H9 (cell line): ENCODE results near the gene CCDC102A. TPM values are rescaled to one million over a fixed set of nuclear protein-coding genes. Genes with fewer than 3 reads are reported as not detected.

Source experiments
- DNase-seq: peaks from one replicate; pipeline ENCODE4 v3.0.0-alpha.2; 2017
- H2AFZ ChIP-seq: one replicate; pipeline ENCODE4 v1.6.1; 2013; ENCODE audit warnings: mild to moderate bottlenecking, low read length, control low read depth, moderate library complexity
- H2AK5ac ChIP-seq: 2 replicates; pipeline ENCODE4 v1.6.1; 2013; ENCODE audit warnings: low read length, control low read depth, mixed read lengths; ENCODE audit not compliant: insufficient read length
- H2BK120ac ChIP-seq: one replicate; pipeline ENCODE4 v1.6.1; 2013; ENCODE audit warnings: low read depth, mild to moderate bottlenecking, low read length, control low read depth, inconsistent platforms; ENCODE audit not compliant: poor library complexity, severe bottlenecking
- H2BK12ac ChIP-seq: 2 replicates; pipeline ENCODE4 v1.6.1; 2013; ENCODE audit warnings: low read length, control low read depth, mixed read lengths, low read depth; ENCODE audit not compliant: insufficient read length
- H2BK15ac ChIP-seq: 2 replicates; pipeline ENCODE4 v1.6.1; 2013; ENCODE audit warnings: low read depth, low read length, control low read depth
- H2BK20ac ChIP-seq: one replicate; pipeline ENCODE4 v1.6.1; 2013; ENCODE audit warnings: low read depth, mild to moderate bottlenecking, low read length, control low read depth, inconsistent platforms; ENCODE audit not compliant: poor library complexity, severe bottlenecking
- H2BK5ac ChIP-seq: 2 replicates; pipeline ENCODE4 v1.6.1; 2013; ENCODE audit warnings: low read length, control low read depth, mixed read lengths; ENCODE audit not compliant: insufficient read length
- H3K14ac ChIP-seq: 2 replicates; pipeline ENCODE4 v1.6.1; 2013; ENCODE audit warnings: low read length, control low read depth; ENCODE audit not compliant: insufficient read depth
- H3K18ac ChIP-seq: 2 replicates; pipeline ENCODE4 v1.6.1; 2013; ENCODE audit warnings: low read depth, mild to moderate bottlenecking, mixed read lengths, low read length, control low read depth; ENCODE audit not compliant: insufficient read length
- H3K23ac ChIP-seq: 2 replicates; pipeline ENCODE4 v1.6.1; 2013; ENCODE audit warnings: low read length, control low read depth, mixed read lengths, low read depth; ENCODE audit not compliant: insufficient read length
- H3K23me2 ChIP-seq: 2 replicates; pipeline ENCODE4 v1.6.1; 2013; ENCODE audit warnings: low read depth, mild to moderate bottlenecking, mixed read lengths, low read length, control low read depth; ENCODE audit not compliant: insufficient read length, poor library complexity, severe bottlenecking
- H3K27ac ChIP-seq: 2 replicates; pipeline ENCODE4 v1.5.1; 2013; ENCODE audit warnings: low read length, control low read depth, mixed read lengths, low read depth; ENCODE audit not compliant: insufficient read length
- H3K27me3 ChIP-seq: 2 replicates; pipeline ENCODE4 v1.6.1; 2013; ENCODE audit warnings: low read length, control low read depth, inconsistent platforms; ENCODE audit not compliant: insufficient read depth
- H3K4ac ChIP-seq: 2 replicates; pipeline ENCODE4 v1.6.1; 2013; ENCODE audit warnings: low read depth, mild to moderate bottlenecking, control low read depth, inconsistent platforms, low read length, moderate library complexity
- H3K4me1 ChIP-seq: 2 replicates; pipeline ENCODE4 v1.6.1; 2013; ENCODE audit warnings: low read length, control low read depth, inconsistent platforms; ENCODE audit not compliant: insufficient read depth
- H3K4me2 ChIP-seq: 2 replicates; pipeline ENCODE4 v1.6.1; 2013; ENCODE audit warnings: low read length, control low read depth, mixed read lengths; ENCODE audit not compliant: insufficient read length, insufficient read depth
- H3K56ac ChIP-seq: 2 replicates; pipeline ENCODE4 v1.6.1; 2013; ENCODE audit warnings: low read depth, mild to moderate bottlenecking, mixed read lengths, low read length, control low read depth; ENCODE audit not compliant: insufficient read length
- H3K79me1 ChIP-seq: 2 replicates; pipeline ENCODE4 v1.6.1; 2013; ENCODE audit warnings: low read depth, mild to moderate bottlenecking, moderate library complexity, low read length, control low read depth, inconsistent platforms; ENCODE audit not compliant: insufficient read depth, poor library complexity, severe bottlenecking
- H3K79me2 ChIP-seq: 2 replicates; pipeline ENCODE4 v1.6.1; 2013; ENCODE audit warnings: low read length, control low read depth, inconsistent platforms; ENCODE audit not compliant: insufficient read depth
- H3K9ac ChIP-seq: 2 replicates; pipeline ENCODE4 v1.6.1; 2013; ENCODE audit warnings: low read length, control low read depth, mixed read lengths; ENCODE audit not compliant: insufficient read length; ENCODE audit errors: extremely low read depth
- H3K9me3 ChIP-seq: one replicate; pipeline ENCODE4 v1.6.1; 2013; ENCODE audit warnings: low read depth, low read length, inconsistent platforms; ENCODE audit not compliant: control insufficient read depth
- H3T11ph ChIP-seq: one replicate; pipeline ENCODE4 v1.6.1; 2013; ENCODE audit warnings: mild to moderate bottlenecking, low read length, control low read depth, inconsistent platforms
- H4K20me1 ChIP-seq: one replicate; pipeline ENCODE4 v1.6.1; 2013; ENCODE audit not compliant: control insufficient read depth, insufficient read length, insufficient read depth
- H4K5ac ChIP-seq: 2 replicates; pipeline ENCODE4 v1.6.1; 2013; ENCODE audit warnings: low read depth, mild to moderate bottlenecking, mixed read lengths, low read length, control low read depth; ENCODE audit not compliant: insufficient read length
- H4K8ac ChIP-seq: replicated peaks from 2 replicates; pipeline ENCODE4 v1.6.1; 2013; ENCODE audit warnings: low read length, control low read depth, mixed read lengths, low read depth; ENCODE audit not compliant: insufficient read length
- H4K91ac ChIP-seq: 2 replicates; pipeline ENCODE4 v1.6.1; 2013; ENCODE audit warnings: low read depth, mild to moderate bottlenecking, moderate library complexity, mixed read lengths, low read length, control low read depth; ENCODE audit not compliant: insufficient read length
- H3K27ac Mint-ChIP-seq, 3 experiments: 2 replicates in 2 of 3; 3 replicates in 1 of 3; pipeline ENCODE4 v1.8.0; 2020 to 2021; ENCODE audit warnings: mixed read lengths in 3 of 3, mild to moderate bottlenecking in 1 of 3, moderate library complexity in 1 of 3
- H3K27me3 Mint-ChIP-seq: 2 replicates; pipeline ENCODE4 v1.8.0; 2021; ENCODE audit warnings: low read depth, mild to moderate bottlenecking, moderate library complexity, mixed read lengths
- H3K36me3 Mint-ChIP-seq, 3 experiments: 2 replicates in 2 of 3; 3 replicates in 1 of 3; pipeline ENCODE4 v1.8.0; 2020 to 2021; ENCODE audit warnings: low read depth in 3 of 3, mixed read lengths in 3 of 3; ENCODE audit not compliant: insufficient read depth in 1 of 3
- H3K4me1 Mint-ChIP-seq, 2 experiments: 2 replicates each; pipeline ENCODE4 v1.8.0; 2020; ENCODE audit warnings: mixed read lengths in 2 of 2
- H3K4me3 Mint-ChIP-seq, 2 experiments: 2 replicates in 1 of 2; 3 replicates in 1 of 2; pipeline ENCODE4 v1.8.0; 2020 to 2021; ENCODE audit warnings: mild to moderate bottlenecking in 2 of 2, mixed read lengths in 2 of 2, moderate library complexity in 1 of 2
- H3K9me3 Mint-ChIP-seq, 2 experiments: 2 replicates in 1 of 2; 3 replicates in 1 of 2; pipeline ENCODE4 v1.8.0; 2020; ENCODE audit warnings: mild to moderate bottlenecking in 2 of 2, mixed read lengths in 2 of 2, moderate library complexity in 1 of 2
- WGBS: extraction: QIAGEN DNeasy Blood & Tissue Kit; methylation state at CpG from one replicate; pipeline ENCODE4 v1.1.7; 2013; ENCODE audit warnings: missing lambda C conversion rate, low lambda C conversion rate, mixed read lengths; ENCODE audit not compliant: insufficient read length; ENCODE audit errors: extremely low coverage; 5-methylcytosine and 5-hydroxymethylcytosine counted together
- total RNA-seq: library from RNA; stranded (reverse); gene quantifications from 2 replicates; pipeline ENCODE4 v1.2.1, GENCODE V29; 2021
- TF ChIP-seq, protein P1 (sequence below): fragments of 200-600 bp; sonication (generic); conservative IDR thresholded peaks from 3 replicates; pipeline ENCODE4 v1.8.0; 2021; ENCODE audit warnings: antibody characterized with exemption, mild to moderate bottlenecking

CCDC102A gene
- total RNA-seq, 1 experiment from 2014 or later: 8.2 TPM

DNA sequence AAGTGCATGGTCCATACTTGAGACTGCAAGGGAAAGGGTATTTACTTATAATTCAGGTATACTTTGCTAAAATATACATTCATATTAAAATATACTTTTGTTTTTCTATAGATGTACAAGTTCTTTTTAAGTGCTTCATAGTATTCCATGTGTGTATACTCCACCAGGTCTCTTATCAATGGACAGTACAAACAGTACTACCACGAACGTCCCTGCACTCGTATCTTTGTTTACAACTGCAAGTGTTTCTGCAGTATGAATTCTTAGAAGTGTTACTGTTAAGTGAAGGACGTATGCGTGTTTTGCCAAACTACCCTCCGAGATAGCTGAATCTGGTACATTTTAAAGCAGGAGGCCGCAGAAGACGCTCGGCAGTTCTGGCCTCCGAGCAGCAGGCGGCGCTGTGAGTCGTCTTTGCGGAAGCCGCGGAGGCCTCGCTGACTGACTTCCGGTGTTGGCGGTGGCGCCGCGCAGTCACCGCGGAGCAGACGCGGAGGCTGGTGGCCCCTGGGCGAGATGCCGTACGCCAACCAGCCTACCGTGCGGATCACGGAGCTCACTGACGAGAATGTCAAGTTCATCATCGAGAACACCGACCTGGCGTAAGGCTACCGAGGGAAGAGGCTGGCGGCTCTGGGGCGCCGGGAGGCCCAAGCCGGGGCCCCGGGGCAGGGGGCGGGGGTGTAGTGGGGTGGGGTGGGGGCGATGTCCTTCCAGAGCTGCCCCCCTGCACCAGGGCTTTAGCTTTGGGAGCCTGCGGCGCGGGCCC lies 74.0 kb downstream of the CCDC102A start, which contains the start of gene POLR2C:
Gene POLR2C, plus strand, starts transcription at position 471 of the 769 bp plus-strand sequence. Its CDS starts 46 bp downstream, at position 517.
- H3K79me1 ChIP-seq: no peaks in the 10 kb centered on the region
- H3K4me1 ChIP-seq: no peaks in the 10 kb centered on the region
- Mint-ChIP-seq H3K9me3 (no peaks in the 10 kb centered on the region), H3K27ac (peak within 1 kb of the TSS; percentile 92 to 100 (median 100)), H3K27me3 (no peaks in the 10 kb centered on the region), H3K4me1 (peaks cover 3 to 6% of the 10 kb centered on the region in 2 experiments), H3K4me3 (peak within 1 kb of the TSS; percentile 99 to 100), H3K36me3 (peaks cover 19 to 78% (median 43%) of the 10 kb centered on the region in 3 experiments; a peak in 6 of 7 replicates)
- H3K14ac ChIP-seq: peak within 1 kb of the TSS; percentile 85; the same call in 1 of the 2 replicates
- H2BK12ac ChIP-seq: no peak within 1 kb of the TSS
- H3K4me2 ChIP-seq: peak within 1 kb of the TSS; percentile 91
- peaks cover 4% of the 10 kb centered on the region for H3K23me2 ChIP-seq
- H2BK15ac ChIP-seq: no peak within 1 kb of the TSS
- no peak within 1 kb of the TSS for H2BK5ac ChIP-seq
- H2BK120ac ChIP-seq: no peak within 1 kb of the TSS
- H3K9ac ChIP-seq: peak within 1 kb of the TSS; percentile 94
- H3T11ph ChIP-seq: no peak within 1 kb of the TSS
- no peak within 1 kb of the TSS for H4K5ac ChIP-seq
- H2BK20ac ChIP-seq: no peak within 1 kb of the TSS
- H4K91ac ChIP-seq: no peak within 1 kb of the TSS
- no peaks in the 10 kb centered on the region for H3K9me3 ChIP-seq
- TF ChIP-seq, protein P1, sequence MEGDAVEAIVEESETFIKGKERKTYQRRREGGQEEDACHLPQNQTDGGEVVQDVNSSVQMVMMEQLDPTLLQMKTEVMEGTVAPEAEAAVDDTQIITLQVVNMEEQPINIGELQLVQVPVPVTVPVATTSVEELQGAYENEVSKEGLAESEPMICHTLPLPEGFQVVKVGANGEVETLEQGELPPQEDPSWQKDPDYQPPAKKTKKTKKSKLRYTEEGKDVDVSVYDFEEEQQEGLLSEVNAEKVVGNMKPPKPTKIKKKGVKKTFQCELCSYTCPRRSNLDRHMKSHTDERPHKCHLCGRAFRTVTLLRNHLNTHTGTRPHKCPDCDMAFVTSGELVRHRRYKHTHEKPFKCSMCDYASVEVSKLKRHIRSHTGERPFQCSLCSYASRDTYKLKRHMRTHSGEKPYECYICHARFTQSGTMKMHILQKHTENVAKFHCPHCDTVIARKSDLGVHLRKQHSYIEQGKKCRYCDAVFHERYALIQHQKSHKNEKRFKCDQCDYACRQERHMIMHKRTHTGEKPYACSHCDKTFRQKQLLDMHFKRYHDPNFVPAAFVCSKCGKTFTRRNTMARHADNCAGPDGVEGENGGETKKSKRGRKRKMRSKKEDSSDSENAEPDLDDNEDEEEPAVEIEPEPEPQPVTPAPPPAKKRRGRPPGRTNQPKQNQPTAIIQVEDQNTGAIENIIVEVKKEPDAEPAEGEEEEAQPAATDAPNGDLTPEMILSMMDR: peak; percentile 97
- H2AFZ ChIP-seq: no peak within 1 kb of the TSS
- no peak within 1 kb of the TSS for H3K56ac ChIP-seq
- no peak within 1 kb of the TSS for H2AK5ac ChIP-seq
- WGBS: no CpG with 5 or more reads among the region's 47 CpGs
- H3K4ac ChIP-seq: no peak within 1 kb of the TSS
- peaks cover 7% of the 10 kb centered on the region; the same call in 1 of the 2 replicates for H3K79me2 ChIP-seq
- no peak within 1 kb of the TSS for H3K27ac ChIP-seq
- H3K27me3 ChIP-seq: no peaks in the 10 kb centered on the region
- H3K18ac ChIP-seq: no peak within 1 kb of the TSS
- peak within 1 kb of the TSS; percentile 53 for H4K8ac ChIP-seq
- no peak within 1 kb of the TSS for H3K23ac ChIP-seq
- peak; percentile 85 for DNase-seq
- no peaks in the 10 kb centered on the region for H4K20me1 ChIP-seq

Other genes starting within 250 kb of the CCDC102A start
- 0.09 TPM in 1 of 2 replicates, not detected in the other for gene CCL22, start 177.8 kb downstream of the CCDC102A start, total RNA-seq
- 1.6 and 1.7 TPM in 2 replicates for gene CX3CL1, start 164.1 kb downstream of the CCDC102A start, total RNA-seq
- gene CCL17, start 131.8 kb downstream of the CCDC102A start, total RNA-seq: not detected in 2 replicates
- 82.8 and 85.3 TPM in 2 replicates for gene CIAPIN1, start 89.2 kb downstream of the CCDC102A start, total RNA-seq
- gene COQ9, start 89.1 kb downstream of the CCDC102A start, total RNA-seq: 31.7 and 32.9 TPM in 2 replicates
- 85.6 and 86.0 TPM in 2 replicates for gene POLR2C, start 73.9 kb downstream of the CCDC102A start, total RNA-seq
- gene DOK4, start 50.1 kb downstream of the CCDC102A start, total RNA-seq: 13.1 and 13.2 TPM in 2 replicates
- gene ADGRG5, start 6.1 kb upstream of the CCDC102A start, total RNA-seq: 11.7 and 12.1 TPM in 2 replicates
- 0.57 and 1.1 TPM in 2 replicates for gene ADGRG1, start 92.1 kb upstream of the CCDC102A start, total RNA-seq
- 0.46 and 0.64 TPM in 2 replicates for gene ADGRG3, start 131.7 kb upstream of the CCDC102A start, total RNA-seq
- 0.72 TPM in 1 of 2 replicates, not detected in the other for gene DRC7, start 158.2 kb upstream of the CCDC102A start, total RNA-seq
- 25.7 and 29.9 TPM in 2 replicates for gene KATNB1, start 199.2 kb upstream of the CCDC102A start, total RNA-seq